Thyroid gland (tissue), 4 donors: ENCODE data around the gene LAMC1. TPM values are rescaled to one million over a fixed set of nuclear protein-coding genes. Genes with fewer than 3 reads are reported as not detected.

Source experiments
- DNase-seq, 2 donors: peaks; one replicate each; pipeline ENCODE4 v3.0.0-alpha.2; 2019
- H3K27ac ChIP-seq, 3 donors: fragments of 200-600 bp; sonication (generic); 1 replicate in 2 of 3; 2 replicates in 1 of 3; pipeline ENCODE4 v1.5.1; 2016 to 2019; ENCODE audit warnings: mild to moderate bottlenecking in 1 of 3, moderate library complexity in 1 of 3
- H3K27me3 ChIP-seq: fragments of 200-600 bp; sonication (generic); one replicate; pipeline ENCODE4 v1.5.1; 2019
- H3K36me3 ChIP-seq, 2 donors: fragments of 200-600 bp; sonication (generic); one replicate each; pipeline ENCODE4 v1.5.1; 2016 to 2019
- H3K4me1 ChIP-seq, 2 donors: fragments of 200-600 bp; sonication (generic); one replicate each; pipeline ENCODE4 v1.5.1; 2017 to 2019
- H3K4me3 ChIP-seq, 3 donors: fragments of 200-600 bp; sonication (generic); replicated peaks in 1 of 3; 1 replicate in 2 of 3; 2 replicates in 1 of 3; pipeline ENCODE4 v1.5.1; 2016; ENCODE audit warnings: mild to moderate bottlenecking in 1 of 3
- H3K9me3 ChIP-seq: fragments of 200-600 bp; sonication (generic); one replicate; pipeline ENCODE4 v1.5.1; 2017
- POLR2A ChIP-seq, 2 donors: fragments of 450-650 bp; IDR thresholded peaks; one replicate each; pipeline ENCODE4 v1.6.1; 2017; ENCODE audit warnings: antibody characterized with exemption in 2 of 2, mild to moderate bottlenecking in 2 of 2, moderate library complexity in 1 of 2
- WGBS, 2 donors: methylation state at CpG; one replicate each; pipeline ENCODE4 v1.1.5; 2017; 5-methylcytosine and 5-hydroxymethylcytosine counted together
- intact Hi-C: fragments of 100-400 bp; cut with DNase I; formaldehyde crosslinking; loops from one replicate; pipeline ENCODE4 v1.15.1; 2023
- total RNA-seq, 4 donors: library from RNA; depleted of rRNA; stranded (reverse); fragments of >200 nt; gene quantifications; one replicate each; pipeline ENCODE4 v1.2.3, GENCODE V29; 2016
- TF ChIP-seq, protein P1 (sequence below), 6 experiments: fragments of 200-600 bp in 3 of 6; fragments of 450-650 bp in 3 of 6; sonication (generic) in 3 of 6; IDR thresholded peaks; one replicate each; pipeline ENCODE4 v1.5.1; 2016 to 2019; ENCODE audit warnings: antibody characterized with exemption in 6 of 6, mild to moderate bottlenecking in 2 of 6, inconsistent platforms in 1 of 6, moderate library complexity in 1 of 6

LAMC1 gene
- total RNA-seq, 4 donors from 2014 or later: 150 to 213 (median 174) TPM

DNA sequence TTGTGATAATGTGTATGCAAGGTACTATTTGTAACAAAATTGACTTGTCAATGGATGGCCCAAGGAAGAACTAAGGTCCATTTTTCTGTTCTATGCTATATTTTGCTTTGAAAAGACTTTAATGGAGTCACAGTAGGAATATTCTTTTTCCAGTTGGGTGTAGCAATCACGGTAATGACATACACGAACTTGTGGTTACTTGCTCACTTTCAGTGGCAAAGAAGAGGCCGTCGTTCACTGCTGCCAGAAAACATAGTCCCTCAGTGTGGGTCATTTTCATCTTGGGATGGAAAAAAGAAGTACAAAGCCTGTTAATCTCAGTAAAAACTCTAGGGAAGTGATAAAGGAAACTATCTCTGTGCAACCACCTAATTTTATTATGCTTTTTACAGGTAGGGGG, 115.1 kb downstream of the LAMC1 start:
- Histone ChIP-seq H3K4me3 (no peak overlapping the region), H3K9me3 (no peaks in the 10 kb centered on the region), H3K36me3 (peaks cover 48 to 55% of the 10 kb centered on the region in 2 donors), H3K27ac (peak overlapping the region in 2 of 3 donors; percentile 21 to 37), H3K27me3 (no peaks in the 10 kb centered on the region), H3K4me1 (peaks cover 0 to 15% of the 10 kb centered on the region in 2 donors)
- no peak for TF ChIP-seq POLR2A (IDR thresholded peaks at IDR 0.05)
- TF ChIP-seq, protein P1, sequence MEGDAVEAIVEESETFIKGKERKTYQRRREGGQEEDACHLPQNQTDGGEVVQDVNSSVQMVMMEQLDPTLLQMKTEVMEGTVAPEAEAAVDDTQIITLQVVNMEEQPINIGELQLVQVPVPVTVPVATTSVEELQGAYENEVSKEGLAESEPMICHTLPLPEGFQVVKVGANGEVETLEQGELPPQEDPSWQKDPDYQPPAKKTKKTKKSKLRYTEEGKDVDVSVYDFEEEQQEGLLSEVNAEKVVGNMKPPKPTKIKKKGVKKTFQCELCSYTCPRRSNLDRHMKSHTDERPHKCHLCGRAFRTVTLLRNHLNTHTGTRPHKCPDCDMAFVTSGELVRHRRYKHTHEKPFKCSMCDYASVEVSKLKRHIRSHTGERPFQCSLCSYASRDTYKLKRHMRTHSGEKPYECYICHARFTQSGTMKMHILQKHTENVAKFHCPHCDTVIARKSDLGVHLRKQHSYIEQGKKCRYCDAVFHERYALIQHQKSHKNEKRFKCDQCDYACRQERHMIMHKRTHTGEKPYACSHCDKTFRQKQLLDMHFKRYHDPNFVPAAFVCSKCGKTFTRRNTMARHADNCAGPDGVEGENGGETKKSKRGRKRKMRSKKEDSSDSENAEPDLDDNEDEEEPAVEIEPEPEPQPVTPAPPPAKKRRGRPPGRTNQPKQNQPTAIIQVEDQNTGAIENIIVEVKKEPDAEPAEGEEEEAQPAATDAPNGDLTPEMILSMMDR (IDR thresholded peaks at IDR 0.05): no peak
- DNase-seq: no peak
- 62 to 81% methylated on average over 4 of the region's 4 CpGs for WGBS, 2 donors
- intact Hi-C loops: no loop called here

DNA sequence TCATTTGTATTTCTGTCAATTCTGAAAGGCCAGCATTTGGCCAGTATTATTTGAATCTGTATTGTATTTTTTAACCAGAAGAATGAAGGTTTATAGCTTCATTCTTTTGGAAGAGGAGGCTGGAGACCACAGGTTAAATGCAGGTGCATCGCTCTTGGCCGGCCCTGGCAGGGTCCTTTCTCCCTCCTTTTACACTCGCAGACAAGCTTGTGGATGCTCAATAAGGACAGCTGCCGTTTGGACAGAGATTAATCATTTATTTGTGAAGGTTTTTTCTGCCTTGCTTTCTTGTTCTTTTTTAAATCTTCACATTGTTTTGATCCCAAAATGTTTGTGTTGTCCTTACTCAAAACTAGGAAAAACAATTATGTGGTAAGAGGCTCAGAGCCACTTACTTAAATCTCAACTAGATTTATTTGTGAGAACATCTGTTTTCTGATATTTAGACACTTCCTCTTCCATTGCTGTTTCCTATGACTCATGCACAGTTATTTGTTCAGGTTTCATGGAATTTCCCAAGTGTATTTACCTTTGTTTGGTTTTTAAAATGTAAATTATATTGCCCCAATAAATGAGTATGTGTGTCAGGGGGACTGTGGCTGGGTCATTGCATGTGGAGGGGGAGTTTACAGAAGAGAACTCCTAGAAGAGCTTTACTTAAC, 116.2 kb downstream of the LAMC1 start:
- peaks cover 38 to 48% of the 10 kb centered on the region in 2 donors for H3K36me3 ChIP-seq
- H3K27ac ChIP-seq: peak overlapping the region; percentile 21 to 37 (median 30)
- no peaks in the 10 kb centered on the region for H3K9me3 ChIP-seq
- peaks cover 0 to 15% of the 10 kb centered on the region in 2 donors for H3K4me1 ChIP-seq
- intact Hi-C loops: no loop called here
- no peak for DNase-seq
- H3K4me3 ChIP-seq: no peak overlapping the region
- 78% methylated on average over 4 of the region's 4 CpGs for WGBS, 2 donors
- no peaks in the 10 kb centered on the region for H3K27me3 ChIP-seq
- TF ChIP-seq POLR2A (IDR thresholded peaks at IDR 0.05): no peak
- TF ChIP-seq, protein P1 (IDR thresholded peaks at IDR 0.05): no peak

DNA sequence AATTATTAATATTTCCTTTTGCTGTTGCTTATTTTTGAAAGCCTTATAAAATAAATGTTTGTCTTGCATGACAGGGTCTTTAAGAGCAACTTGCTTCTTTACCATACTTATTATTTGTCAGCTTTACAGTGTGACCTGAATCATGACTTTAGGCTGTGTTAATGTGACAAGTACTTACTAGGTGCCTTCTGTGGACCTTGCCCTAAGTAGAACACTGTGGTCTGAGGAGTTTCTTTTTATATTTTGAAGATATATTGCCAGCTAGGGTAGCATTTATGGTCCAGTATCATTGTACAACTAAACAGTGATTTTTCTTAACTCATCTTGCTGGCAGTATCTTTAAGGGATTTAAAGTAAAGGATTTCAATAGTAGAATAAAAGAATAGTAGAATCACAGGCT, 117.4 kb downstream of the LAMC1 start:
- peaks cover 0 to 15% of the 10 kb centered on the region in 2 donors for H3K4me1 ChIP-seq
- H3K4me3 ChIP-seq: no peak overlapping the region
- intact Hi-C loops: no loop called here

DNA sequence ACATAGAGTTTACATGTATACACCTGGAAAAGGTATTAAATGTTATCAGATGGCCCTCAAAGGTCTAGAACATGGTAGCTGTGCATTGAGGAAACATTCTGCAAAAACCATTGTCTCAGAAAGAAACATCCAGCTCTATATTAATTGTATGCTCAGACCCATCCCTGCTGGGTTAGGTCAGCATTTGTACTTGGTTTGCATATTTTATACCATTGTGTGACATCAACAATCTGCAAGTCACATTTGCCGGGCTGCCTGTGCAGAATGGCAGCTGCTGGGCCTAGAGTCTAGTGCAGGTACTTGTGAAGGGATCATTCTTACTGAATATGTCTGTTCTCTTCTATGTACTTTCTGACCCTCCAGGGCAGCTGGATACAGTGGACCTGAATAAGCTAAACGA, 119.0 kb downstream of the LAMC1 start:
- intact Hi-C loops: no loop called here
- TF ChIP-seq POLR2A (IDR thresholded peaks at IDR 0.05): no peak
- TF ChIP-seq, protein P1 (IDR thresholded peaks at IDR 0.05): no peak
- Histone ChIP-seq H3K36me3 (peaks cover 15 to 23% of the 10 kb centered on the region in 2 donors), H3K9me3 (no peaks in the 10 kb centered on the region), H3K27ac (no peak overlapping the region), H3K4me3 (no peak overlapping the region), H3K27me3 (no peaks in the 10 kb centered on the region), H3K4me1 (peaks cover 0 to 15% of the 10 kb centered on the region in 2 donors)
- DNase-seq: no peak
- WGBS, 2 donors: 93 to 95% methylated on average over 2 of the region's 2 CpGs

More for the DNA sequence above, 117.4 kb downstream of the LAMC1 start:
- H3K9me3 ChIP-seq: no peaks in the 10 kb centered on the region
- peak overlapping the region in 1 of 3 donors; percentile 3 for H3K27ac ChIP-seq
- DNase-seq: no peak
- H3K27me3 ChIP-seq: no peaks in the 10 kb centered on the region
- TF ChIP-seq POLR2A (IDR thresholded peaks at IDR 0.05): no peak
- TF ChIP-seq, protein P1 (IDR thresholded peaks at IDR 0.05): no peak
- H3K36me3 ChIP-seq: peaks cover 26 to 39% of the 10 kb centered on the region in 2 donors

DNA sequence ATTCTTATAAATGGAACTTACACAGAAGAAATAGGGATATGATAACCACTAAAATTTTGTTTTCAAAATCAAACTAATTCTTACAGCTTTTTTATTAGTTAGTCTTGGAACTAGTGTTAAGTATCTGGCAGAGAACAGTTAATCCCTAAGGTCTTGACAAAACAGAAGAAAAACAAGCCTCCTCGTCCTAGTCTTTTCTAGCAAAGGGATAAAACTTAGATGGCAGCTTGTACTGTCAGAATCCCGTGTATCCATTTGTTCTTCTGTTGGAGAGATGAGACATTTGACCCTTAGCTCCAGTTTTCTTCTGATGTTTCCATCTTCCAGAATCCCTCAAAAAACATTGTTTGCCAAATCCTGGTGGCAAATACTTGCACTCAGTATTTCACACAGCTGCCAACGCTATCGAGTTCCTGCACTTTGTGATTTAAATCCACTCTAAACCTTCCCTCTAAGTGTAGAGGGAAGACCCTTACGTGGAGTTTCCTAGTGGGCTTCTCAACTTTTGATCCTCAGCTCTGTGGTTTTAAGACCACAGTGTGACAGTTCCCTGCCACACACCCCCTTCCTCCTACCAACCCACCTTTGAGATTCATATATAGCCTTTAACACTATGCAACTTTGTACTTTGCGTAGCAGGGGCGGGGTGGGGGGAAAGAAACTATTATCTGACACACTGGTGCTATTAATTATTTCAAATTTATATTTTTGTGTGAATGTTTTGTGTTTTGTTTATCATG, 120.5 kb downstream of the LAMC1 start:
- no peak for DNase-seq
- H3K27ac ChIP-seq: no peak overlapping the region
- no peak overlapping the region for H3K4me3 ChIP-seq
- peaks cover 10 to 11% of the 10 kb centered on the region in 2 donors for H3K36me3 ChIP-seq
- TF ChIP-seq POLR2A (IDR thresholded peaks at IDR 0.05): no peak
- TF ChIP-seq, protein P1 (IDR thresholded peaks at IDR 0.05): no peak
- no peaks in the 10 kb centered on the region for H3K9me3 ChIP-seq
- H3K27me3 ChIP-seq: no peaks in the 10 kb centered on the region
- intact Hi-C loops: no loop called here
- 81 to 83% methylated on average over 7 of the region's 7 CpGs for WGBS, 2 donors
- peaks cover 8 to 20% of the 10 kb centered on the region in 2 donors for H3K4me1 ChIP-seq
